HG02943 (cell line): Measurements from ENCODE around the gene C16orf92.

Source experiments
- ATAC-seq: cut with Tn5 transposase; IDR thresholded peaks from one replicate; pipeline ENCODE4 v1.9.1; 2021; ENCODE audit warnings: mild to moderate bottlenecking, low read depth, moderate library complexity; ENCODE audit not compliant: unreplicated experiment

The C16orf92 gene

GRCh38 chr16:30070490-30070889, 47.5 kb downstream of the C16orf92 start:
- no peak for ATAC-seq
